GM12873 (cell line): ENCODE results near the gene HSPA1A.

Experiments used
- TF ChIP-seq, protein P1 (sequence below): IDR thresholded peaks from 2 replicates; pipeline ENCODE4 v1.5.1; 2012; ENCODE audit warnings: low read depth, mild to moderate bottlenecking, moderate library complexity, low read length, control low read depth; ENCODE audit not compliant: insufficient read depth; ENCODE audit errors: missing control alignments

Gene HSPA1A

DNA sequence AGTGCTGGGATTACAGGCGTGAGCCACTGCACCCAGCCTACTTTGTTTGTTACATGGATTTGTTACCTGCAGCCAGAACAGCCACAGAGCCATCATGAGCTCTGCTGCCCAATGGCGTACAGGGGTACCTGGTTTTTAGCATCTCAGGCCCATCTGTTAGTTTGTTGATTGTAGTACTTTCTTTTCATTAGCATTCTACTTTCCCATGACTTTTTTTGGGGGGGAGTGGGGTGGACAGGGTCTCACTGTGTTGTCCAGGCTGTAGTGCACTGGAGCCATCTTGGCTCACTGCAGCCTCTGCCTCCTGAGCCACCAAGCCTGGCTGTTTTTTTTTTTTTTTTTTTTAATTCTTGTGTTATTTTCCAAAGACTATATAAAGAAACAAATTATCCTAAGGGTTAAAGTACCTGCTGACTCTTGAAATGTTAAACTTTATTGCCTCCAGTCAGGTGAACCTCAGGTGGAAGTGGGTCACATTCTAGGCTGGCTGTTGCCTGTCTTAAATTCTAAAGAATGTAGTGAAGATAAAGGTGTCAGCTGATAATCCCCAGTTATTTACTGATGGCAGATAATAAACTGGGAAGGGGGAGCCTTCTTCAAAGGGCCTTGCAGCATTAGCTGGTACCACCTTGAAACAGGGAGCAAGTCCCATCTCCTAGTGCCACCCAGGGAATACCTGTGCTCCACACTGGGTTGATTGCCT is 32.1 kb downstream of the HSPA1A start:
- TF ChIP-seq, protein P1, sequence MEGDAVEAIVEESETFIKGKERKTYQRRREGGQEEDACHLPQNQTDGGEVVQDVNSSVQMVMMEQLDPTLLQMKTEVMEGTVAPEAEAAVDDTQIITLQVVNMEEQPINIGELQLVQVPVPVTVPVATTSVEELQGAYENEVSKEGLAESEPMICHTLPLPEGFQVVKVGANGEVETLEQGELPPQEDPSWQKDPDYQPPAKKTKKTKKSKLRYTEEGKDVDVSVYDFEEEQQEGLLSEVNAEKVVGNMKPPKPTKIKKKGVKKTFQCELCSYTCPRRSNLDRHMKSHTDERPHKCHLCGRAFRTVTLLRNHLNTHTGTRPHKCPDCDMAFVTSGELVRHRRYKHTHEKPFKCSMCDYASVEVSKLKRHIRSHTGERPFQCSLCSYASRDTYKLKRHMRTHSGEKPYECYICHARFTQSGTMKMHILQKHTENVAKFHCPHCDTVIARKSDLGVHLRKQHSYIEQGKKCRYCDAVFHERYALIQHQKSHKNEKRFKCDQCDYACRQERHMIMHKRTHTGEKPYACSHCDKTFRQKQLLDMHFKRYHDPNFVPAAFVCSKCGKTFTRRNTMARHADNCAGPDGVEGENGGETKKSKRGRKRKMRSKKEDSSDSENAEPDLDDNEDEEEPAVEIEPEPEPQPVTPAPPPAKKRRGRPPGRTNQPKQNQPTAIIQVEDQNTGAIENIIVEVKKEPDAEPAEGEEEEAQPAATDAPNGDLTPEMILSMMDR = no peak

DNA sequence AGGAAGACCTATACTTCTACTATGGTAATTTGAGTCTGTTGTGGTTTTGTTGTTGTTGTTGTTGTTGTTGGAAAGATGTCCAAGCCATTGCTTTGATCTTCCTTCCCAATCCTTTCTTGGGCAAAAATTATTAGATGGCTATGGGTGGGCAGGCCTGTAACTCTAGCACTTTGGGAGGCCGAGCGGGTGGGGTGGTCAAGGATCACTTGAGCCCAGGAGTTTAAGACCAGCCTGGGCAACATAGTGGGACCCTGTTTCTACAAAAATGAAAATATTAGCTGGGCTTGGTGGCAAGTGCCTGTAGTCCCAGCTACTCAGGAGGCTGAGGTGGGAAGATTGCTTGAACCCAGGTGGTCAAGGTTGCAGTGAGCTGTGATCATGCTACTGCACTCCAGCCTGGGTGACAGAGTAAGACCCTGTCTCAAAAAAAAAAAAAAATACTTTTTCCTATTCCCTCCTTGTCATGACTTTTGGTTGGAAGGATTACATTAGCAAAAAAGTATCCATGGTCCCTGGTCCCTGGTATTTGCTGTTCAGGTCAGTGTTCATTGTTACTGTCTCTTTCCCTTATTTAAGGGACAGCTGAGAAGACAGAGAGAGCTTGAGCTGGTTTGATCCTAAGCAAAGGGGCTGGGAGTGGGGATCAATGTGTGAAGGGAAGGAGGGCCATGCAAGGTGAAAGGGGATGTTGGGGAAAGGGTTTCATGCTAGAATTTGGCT is 35.6 kb downstream of the HSPA1A start:
- TF ChIP-seq, protein P1 = no peak

DNA sequence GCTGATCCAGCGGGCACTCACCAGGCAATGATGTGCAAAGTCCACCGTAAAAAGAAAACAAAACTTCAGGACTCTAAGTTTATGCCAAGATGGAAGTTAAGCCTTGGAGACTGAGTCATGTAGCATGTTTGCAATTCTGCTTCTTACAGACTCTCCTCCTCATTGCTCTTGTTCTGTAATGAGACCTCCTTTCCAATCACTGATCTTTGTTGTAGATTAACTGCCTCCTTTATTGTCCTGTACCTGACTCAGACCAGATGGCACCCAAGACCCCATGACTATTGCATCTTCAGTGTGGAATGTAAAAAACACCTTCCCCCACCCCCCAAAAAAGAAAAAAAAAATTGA is 36.1 kb downstream of the HSPA1A start:
- TF ChIP-seq, protein P1 = no peak

DNA sequence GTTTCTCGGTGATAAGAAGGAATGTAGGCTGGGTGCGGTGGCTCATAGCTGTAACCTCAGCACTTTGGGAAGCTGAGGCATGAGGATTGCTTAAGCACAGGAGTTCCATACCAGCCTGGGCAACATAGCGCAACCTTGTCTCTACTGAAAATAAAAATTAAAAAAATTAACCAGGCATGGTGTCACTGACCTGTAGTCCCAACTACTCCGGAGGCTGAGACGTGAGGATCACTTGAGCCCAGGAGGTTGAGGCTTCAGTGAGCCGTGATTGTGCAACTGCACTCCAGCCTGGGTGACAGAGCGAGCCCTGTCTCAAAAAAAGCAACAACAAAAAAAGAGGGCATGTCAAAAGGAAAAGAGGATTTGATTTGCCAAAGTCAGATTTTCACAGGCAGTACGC is 43.4 kb downstream of the HSPA1A start:
- TF ChIP-seq, protein P1 = no peak

DNA sequence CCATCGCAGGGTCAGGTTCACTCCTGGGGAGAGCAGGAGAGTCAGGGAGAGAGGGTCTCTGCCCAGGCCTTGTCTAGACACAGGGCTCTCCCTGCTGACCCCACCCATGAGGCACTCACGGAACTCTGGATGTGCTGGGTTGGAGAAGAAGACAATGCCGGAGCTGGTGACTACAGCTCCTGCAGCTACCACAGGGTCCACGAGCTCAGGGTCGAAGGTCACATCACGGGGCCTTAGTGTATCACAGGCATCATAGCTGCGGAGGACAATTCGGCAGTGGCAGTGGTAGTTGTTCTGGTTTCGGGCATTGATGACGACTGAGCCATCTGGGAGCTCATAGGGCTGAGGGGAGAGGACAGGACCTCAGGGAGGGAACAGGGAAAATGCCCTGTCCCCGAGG is 44.6 kb downstream of the HSPA1A start:
- TF ChIP-seq, protein P1 = no peak

DNA sequence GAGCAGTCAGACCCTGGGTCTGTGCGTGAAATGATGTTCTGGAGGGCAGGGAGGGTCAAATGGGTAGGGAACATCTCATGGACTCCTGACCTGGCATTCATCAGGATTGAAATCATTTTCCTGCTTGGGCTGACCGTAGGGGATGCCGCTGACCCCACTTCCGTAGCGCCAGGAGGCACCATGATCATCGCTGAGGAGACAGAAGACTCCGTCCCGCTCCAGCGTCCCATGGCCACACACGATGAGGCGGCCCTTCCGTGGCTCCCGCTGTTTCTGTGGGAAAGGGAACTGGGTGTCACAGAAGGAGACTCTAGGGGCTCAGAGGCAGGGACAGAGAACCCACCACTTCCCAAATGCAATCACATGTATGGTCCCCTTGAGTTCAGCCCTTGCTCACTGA is 45.0 kb downstream of the HSPA1A start:
- TF ChIP-seq, protein P1 = no peak

DNA sequence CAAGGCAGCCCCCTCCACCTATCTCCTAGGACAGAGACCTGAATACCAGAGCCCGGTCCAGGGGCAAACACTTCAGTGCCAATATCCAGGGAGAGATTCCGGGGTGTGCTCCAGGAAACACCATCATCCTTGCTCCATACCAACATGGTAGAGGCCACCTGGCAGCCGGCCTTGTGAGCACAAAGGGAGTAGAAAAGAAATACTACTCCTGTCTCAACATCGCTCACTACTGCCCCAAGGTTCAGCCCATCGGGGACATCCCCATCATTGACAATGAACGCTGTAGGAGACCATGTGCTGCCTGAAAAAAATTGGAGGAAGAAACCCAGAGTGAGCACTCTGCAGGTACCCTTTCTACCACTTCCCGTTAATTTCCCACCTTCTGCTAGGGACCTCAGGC is 45.8 kb downstream of the HSPA1A start:
- TF ChIP-seq, protein P1 = no peak
